Stimulated activated CD4-positive, alpha-beta T cell treated with anti-CD3 and anti-CD28 coated beads, Interleukin-15, amount 100 ng/mL, for 24 hours (primary cell): ENCODE results near the gene GREB1.

Experiments used
- DNase-seq: peaks from one replicate; pipeline ENCODE4 v3.0.0-alpha.2; 2020

GREB1 gene

GRCh38 chr2:11509657-11510360 lies 24.0 kb upstream of the GREB1 start:
- no peak for DNase-seq

- DNase-seq: no peak
These were observed 21.4 kb upstream of the GREB1 start for GRCh38 chr2:11512431-11512830.

- no peak for DNase-seq
These were observed 20.5 kb upstream of the GREB1 start for GRCh38 chr2:11513319-11513718.

- no peak for DNase-seq
These were observed 19.6 kb upstream of the GREB1 start for GRCh38 chr2:11514081-11514730.

GRCh38 chr2:11514904-11515303 lies 18.9 kb upstream of the GREB1 start:
- DNase-seq: no peak

GRCh38 chr2:11515490-11515981 lies 18.3 kb upstream of the GREB1 start:
- DNase-seq: no peak

- DNase-seq: no peak
These were observed 16.7 kb upstream of the GREB1 start for GRCh38 chr2:11516984-11517648.

- DNase-seq: no peak
These were observed 15.9 kb upstream of the GREB1 start for GRCh38 chr2:11517906-11518305.

- no peak for DNase-seq
These were observed 13.7 kb upstream of the GREB1 start for GRCh38 chr2:11520092-11520693.

- no peak for DNase-seq
These were observed 12.1 kb upstream of the GREB1 start for GRCh38 chr2:11521775-11522174.

GRCh38 chr2:11524470-11524869 lies 9.4 kb upstream of the GREB1 start:
- DNase-seq: no peak

- no peak for DNase-seq
These were observed 8.1 kb upstream of the GREB1 start for GRCh38 chr2:11525762-11526161.

GRCh38 chr2:11527001-11527400 lies 6.8 kb upstream of the GREB1 start:
- no peak for DNase-seq

- no peak for DNase-seq
These were observed 5.6 kb upstream of the GREB1 start for GRCh38 chr2:11528228-11528627.

GRCh38 chr2:11530864-11531465 lies 2.9 kb upstream of the GREB1 start:
- no peak for DNase-seq

- DNase-seq: no peak
These were observed 1.3 kb upstream of the GREB1 start for GRCh38 chr2:11532416-11533055.

- DNase-seq: no peak
These were observed 363 bp downstream of the GREB1 start for GRCh38 chr2:11534071-11534745.

GRCh38 chr2:11534746-11535484 lies 1.1 kb downstream of the GREB1 start:
- DNase-seq: peak; percentile 11

- DNase-seq: no peak
These were observed 2.1 kb downstream of the GREB1 start for GRCh38 chr2:11535899-11536344.

GRCh38 chr2:11537951-11538350 lies 4.1 kb downstream of the GREB1 start:
- no peak for DNase-seq
